HG03457 (cell line): ENCODE data around the gene SLC12A7.

Experiments used
- ATAC-seq: cut with Tn5 transposase; IDR thresholded peaks from one replicate; pipeline ENCODE4 v1.9.1; 2021; ENCODE audit warnings: moderate number of reproducible peaks; ENCODE audit not compliant: unreplicated experiment

The SLC12A7 gene

DNA sequence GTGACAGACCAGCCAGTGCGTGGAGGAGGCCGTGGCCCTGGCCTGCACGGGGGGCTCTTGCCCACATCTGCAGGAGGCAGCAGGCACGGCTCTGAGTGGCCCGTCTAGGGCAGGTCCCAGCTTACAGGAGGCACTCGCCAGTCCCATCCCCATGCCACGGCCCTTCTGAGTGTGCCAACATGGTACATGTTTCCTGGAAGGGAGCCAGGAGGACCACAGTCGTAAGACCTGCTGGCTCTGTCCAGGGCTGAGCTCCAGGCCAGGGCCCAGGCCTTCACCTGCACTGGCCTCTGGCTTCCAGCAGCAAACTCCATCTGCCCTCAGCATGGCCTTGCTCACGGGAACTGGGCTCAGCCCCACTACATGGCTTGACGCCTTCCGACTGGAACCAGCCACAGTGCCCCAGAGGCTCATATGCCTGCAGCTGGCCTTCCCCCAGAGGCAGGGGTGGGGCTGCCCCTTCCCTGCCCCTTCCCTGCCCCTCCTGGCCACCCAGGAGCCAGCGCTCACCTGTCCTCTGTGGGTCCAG lies 99.5 kb downstream of the SLC12A7 start:
- ATAC-seq, result no peak

DNA sequence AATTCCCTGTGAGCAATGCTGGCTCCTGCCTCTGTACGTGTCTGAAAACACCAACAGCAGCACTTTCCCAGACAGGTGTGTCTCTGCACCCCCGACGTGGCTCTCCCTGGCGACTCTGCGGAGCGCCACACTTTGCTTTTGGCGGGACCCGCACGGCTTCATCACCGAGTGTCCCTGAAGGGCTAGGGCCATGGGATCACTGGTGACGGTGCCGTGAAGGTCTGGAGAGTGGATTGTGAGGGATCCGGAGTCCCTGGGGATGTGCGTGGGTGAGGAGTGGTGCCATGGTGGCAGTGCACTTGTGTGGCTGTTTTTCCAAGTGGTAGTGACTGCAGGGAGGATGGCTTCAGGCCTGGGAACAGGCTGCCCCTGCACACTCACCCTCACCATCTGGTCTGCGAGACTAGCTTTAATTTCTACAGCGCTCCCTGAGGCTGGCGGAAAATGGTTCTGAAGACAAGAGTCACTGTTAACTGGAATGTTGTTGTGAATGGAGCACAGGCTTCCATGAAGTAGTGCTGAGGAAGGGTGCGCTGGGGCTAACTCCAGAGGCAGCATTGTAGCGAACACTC lies 100.0 kb downstream of the SLC12A7 start:
- no peak for ATAC-seq

DNA sequence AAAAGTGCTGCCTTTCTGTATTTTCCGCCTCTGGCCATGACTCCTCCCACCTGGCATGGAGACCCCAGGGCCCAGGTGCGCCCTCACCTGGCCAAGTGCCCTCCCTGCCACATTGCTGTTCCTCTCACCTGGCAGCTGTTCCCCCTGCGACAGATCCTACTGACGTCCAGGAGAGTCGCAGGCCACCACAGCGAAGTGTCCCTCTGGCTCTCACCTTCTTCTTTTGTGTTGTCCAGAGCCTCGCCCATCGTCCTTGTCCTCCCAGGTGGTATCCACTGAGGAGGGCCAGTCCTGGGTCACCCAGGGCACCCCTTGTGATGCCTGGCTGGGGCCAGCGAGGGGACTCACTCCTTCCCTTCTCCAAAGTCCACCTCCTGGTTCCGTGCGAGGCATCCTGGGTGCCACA lies 100.6 kb downstream of the SLC12A7 start:
- ATAC-seq, result no peak

DNA sequence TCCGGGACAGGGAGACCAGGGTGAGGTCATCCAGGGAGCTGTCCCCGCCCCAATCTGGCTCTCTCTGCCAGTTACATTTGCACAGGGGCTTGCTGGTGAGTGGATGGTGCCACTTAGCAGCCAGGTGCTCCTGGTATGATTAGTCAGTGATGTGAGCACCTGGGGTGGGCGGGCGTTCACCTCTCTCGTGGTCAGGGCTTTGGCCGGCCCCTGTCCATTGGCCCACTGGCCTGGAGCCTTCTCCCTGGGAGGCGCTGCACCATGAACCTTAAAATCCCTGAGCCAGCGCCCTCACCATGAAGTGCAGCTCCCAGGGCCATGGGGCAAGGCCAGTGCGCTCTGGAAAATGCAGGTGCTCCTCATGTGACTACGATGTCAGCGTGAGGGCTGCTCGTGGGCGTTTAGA lies 101.2 kb downstream of the SLC12A7 start:
- no peak for ATAC-seq

DNA sequence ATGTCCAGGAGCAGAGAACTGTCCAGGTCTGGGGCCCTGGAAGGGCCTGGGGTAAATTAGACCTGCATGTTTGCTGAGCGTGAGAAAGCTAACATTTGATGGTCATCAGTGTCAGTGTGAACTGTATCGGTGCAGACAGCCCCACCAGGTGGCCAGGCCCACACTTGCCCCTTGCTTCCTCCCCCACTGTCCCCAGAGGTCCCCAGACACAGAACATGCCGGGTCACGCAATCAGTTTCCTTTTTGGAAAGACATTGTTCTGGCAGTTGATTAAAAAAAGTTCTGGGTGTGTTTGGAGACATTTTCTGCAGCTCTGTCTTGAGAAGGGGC lies 101.7 kb downstream of the SLC12A7 start:
- ATAC-seq, result no peak

DNA sequence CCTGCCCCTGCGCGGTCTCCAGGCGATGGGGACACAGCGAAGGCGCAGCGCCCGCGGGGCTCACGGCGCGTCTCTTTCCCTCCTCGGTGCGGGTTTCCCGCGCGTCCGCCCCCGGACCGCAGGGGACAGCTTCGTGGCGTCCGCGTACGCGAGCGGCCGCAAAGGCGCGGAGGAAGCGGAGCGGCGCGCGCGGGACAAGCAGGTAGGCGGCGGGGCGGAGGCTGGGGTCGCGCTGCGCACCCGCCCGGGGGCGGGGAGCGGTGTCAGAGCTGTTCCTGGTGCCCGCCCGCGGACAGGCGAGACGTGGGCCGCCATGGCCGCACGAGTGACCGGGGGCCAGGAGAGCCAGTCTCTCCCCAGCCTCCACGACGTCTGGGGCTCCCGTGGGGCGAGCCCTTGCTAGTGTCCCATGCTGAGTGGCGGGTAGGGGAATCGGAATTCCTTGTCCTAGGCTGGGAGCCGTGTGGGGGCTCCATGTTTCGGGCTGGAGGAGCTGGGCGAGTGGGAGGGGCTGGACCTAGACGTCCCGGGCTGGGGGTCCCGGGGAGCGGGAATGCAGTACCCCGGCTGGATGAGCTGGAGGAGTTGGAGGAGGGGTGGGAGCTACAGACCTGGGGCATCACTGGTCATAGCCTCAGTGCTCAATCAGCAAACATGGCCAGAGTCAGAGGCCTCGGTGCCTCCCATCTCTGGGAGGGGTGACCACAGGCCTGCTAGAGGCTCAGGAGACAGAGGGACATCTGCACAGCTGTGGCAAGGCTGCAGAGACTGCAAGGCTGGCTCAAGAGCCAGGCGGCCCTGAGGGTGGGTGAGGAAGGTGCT lies 102.3 kb downstream of the SLC12A7 start:
- ATAC-seq, result no peak

DNA sequence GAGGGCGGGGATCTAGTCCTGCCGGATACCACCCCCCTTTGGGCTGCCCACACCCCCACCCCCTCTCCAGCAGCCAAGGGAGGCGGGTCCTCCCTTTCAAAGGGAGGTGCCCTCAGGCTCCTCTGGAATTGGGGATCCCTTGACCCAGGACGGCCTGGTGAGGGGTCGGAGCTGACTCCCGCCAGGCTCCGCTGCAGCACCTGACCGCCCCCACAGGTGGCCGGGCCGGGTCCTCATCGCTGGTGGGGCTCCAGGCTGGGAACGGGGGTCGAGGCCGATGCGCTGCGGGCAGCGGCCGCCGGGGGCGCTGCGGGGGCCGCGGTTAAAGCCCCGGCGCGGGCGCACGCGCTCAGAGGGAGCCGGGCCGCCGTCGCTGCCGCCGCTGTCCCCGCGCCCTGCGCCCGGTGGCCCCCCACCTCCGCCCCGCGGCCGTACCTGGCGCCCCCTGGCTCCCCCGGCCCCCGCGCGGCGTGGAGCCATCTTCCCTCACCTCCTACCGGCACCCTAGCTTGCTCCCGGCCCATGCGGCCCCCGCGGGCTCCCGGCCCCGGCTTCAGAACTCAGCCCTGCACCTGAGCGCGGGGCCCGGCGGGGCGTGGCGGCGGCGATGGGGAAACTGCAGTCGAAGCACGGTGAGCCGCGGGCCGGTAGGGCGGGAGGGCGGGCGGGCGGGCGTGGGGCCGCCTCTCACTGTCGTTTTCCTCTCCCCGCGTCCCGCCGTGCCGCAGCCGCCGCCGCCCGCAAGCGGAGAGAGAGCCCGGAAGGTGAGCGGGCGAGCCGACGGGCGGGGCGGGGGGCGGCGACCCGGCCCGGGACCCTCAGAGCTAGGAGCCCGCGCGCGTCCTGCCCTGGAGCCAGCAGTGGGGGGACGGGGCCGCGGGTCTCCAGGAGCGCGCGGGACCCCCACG lies 103.2 kb downstream of the SLC12A7 start, which contains the start of gene NKD2:
TSS of gene NKD2 (plus strand) at position 352 of the 908 bp plus-strand sequence. CDS start at position 608, 256 bp downstream.
- no peak for ATAC-seq

DNA sequence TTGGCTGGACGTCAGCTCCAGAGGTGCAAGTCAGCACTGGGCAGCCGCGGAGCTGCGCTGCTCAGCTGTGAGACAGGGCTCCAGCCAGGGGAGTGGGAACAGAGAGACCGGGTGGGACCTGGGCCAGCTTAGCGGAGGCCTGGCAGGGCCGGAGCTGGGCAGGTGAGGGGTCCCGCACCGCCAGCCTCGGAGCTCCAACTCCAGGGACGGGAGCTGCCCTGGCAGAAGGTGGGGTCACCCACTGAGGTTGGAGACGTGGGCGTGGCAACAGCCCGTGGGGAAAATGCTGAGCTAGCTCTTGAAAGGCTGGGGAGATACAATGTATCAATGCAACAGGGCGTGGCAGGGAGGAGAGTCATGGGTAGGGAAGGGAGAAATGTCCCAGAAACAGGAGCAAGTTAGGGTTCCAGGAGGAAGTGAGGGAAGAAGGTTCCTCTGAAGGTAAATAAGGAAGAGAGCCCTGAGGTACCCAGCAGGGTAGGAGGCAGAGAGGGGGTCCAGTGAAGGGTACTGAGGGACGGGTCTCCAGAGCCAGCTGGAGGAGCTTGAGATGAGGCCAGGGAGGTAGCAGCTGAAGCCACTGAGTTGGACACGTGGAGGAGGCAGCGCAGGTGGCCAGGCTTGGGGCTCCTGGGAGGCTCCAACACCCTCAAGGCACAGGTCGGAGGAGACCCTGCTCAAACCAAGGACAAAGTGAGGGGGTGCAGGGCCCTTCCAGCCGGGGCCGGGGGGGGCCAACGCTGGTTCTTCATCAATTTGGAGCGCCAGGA lies 104.0 kb downstream of the SLC12A7 start:
- no peak for ATAC-seq

DNA sequence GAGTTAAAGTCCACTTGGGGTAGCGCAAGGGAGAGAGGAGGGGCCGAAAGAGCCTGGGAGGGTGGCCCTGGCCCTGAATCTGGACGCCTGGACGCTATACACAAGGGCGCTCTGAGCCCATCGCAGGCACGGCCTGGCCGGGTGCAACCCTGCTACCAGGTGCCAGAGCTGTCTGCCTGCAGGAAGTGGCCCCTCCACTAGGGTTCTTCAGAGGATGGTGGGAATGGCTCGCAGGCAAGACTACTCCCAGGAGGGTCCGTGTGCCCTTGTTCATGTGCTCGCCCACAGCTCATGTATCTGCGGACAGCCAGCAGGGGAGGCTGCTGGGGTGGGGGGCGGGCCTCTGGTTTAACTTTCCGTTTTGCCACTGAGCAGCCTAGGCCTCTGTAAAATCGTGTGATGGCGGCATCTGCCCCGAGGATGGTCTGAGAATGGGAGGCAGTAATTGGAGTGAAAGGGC lies 104.6 kb downstream of the SLC12A7 start:
- no peak for ATAC-seq

DNA sequence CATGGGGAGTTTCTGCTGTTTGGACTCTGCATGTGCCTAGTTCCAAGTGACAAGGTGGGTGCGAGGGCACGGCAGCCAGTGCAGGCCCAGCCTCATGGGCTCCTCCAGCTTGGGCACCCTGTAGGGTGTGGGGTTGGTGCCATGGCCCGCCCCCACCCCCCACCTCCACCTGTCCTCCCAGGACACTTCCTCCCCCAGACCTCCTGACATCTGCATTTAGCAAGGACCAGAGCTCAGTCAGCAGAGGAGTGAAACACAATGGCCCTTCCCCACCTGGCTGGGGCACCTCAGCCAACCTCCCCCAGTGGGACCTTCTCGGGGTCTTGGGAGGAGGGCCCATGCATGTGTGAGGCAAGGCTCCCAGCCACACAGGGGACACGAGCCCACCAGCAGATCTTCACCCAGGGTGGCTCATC lies 105.2 kb downstream of the SLC12A7 start:
- ATAC-seq, result no peak

DNA sequence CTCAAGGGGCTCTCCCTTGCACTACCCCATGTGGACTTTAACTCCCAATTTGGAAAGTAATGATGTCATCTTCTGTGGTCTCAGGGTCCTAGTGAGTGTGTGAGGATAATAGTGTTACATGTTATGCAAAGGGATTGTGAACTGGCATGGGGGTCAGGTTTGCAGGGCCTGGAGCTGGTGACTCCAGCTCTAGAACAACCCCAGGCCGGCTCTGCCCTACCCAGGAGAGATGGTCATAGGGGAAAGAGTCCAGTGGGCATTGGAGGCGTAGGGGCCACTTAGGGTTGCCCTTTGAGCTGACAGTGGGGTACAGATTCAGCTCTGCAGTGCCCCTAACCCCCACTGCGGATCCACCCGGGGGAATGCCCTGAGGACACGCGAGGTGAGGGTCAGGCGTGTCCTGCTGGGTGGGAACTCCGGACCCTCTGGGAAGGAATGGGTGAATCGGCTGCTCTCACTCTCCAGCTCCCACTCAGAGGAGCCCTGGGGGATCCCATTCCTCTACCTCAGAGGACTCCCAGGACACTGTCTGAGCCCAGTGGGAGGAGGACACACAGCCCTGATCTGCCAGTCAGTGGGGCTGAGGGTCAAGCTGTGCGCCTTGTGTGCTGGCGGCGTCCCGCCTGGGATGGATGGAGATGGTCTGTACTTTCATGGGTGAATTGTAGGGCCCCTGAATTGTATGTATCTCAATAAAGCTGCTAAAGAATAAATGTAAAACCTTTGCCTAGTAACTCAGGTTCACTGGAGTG lies 105.8 kb downstream of the SLC12A7 start:
- no peak for ATAC-seq

DNA sequence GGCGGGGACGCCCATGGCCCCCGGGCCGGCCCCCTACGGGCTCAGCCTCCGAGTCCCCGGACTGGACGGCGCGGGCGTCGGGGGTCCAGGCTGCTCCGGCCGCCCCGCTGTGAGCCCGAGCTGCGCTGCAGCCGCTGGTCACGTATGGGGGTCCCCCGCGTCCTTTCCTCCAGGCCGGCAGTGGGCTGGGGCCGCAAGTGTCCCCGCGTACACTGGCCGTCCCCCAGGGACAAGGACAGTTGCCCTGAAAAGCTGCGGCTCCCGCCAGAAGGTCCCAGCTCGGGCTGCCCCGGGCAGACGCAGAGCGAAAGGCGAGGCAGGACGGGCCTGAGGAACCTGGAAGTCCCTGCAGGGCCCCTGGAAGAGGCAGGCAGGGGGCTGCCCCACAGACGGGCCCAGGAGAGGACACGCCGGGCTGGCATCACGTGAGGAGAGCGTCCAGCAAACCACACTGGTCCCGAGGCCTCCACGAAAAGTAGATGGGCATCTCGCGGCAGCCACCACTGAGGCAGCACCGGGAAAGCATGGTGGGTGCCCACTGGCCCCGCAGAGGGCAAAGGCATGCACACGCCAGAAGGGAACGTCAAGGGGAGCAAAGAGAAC lies 106.5 kb downstream of the SLC12A7 start:
- ATAC-seq, result no peak

DNA sequence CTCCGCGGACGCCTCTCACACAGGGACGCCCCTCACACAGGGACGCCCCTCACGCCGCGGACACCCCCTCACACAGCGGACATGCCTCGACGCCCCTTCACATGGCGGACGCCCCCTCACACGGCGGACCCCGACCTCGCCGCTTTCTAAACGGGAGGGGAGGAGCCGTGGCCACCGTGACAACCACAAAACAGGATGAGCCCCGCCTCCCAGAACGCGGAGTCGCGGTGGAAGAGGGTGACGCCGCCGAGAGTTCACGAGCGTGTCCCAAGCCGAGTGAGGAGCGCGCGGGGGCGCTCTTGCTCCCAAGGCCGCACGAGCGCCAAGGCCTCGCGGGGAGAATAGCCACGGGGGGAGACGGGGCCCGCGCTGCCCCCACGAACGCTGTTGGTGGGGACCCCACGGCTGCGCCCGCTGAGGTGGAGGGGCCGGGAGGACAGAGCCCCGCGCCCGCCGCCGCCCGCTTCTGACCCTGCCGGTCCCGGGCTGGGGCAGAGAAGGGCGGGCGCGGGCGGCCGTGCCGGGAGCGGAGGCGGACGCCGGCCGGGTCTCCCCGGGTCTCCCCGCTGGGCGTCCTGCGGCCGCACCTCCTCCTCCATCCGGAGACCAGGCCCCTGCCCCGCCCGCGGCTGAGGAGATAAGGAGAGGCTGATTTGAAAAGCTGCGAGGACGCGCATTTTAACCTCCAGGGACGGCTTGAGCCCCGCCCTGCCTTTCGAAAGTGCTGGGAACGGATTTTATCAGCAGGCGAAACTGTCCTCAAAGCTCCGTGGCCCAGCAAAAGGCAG lies 107.2 kb downstream of the SLC12A7 start:
- no peak for ATAC-seq

DNA sequence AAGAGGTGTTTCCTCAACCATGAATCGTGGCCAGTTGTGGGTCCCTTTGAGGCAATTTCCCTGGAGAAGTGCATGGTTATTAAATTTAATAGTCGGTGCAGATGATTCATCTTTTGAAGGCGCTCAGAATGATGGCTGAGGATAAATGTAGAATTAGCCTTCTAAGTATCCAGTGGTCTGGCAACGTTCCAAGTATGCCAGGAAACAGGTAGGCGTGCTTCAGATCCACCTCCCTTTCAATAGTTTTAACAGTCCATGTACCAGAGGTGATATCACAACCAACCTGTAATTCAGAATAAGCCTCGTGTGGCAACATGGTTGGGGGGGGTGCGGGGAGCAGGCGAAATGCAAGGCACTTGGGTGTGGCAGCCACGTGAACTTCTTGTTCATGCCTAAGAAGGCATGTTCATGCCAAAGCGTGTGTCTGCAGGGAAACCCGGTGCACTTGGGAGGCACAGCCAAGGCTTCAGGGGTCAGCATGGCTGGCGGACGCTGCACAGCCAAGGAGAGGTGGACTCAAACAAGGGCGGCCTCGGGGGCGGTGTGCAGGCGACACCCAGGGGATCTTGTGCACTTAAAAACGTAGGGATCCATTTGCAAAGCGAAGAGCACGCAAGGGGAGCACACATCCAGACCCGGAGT lies 108.4 kb downstream of the SLC12A7 start:
- ATAC-seq, result no peak

DNA sequence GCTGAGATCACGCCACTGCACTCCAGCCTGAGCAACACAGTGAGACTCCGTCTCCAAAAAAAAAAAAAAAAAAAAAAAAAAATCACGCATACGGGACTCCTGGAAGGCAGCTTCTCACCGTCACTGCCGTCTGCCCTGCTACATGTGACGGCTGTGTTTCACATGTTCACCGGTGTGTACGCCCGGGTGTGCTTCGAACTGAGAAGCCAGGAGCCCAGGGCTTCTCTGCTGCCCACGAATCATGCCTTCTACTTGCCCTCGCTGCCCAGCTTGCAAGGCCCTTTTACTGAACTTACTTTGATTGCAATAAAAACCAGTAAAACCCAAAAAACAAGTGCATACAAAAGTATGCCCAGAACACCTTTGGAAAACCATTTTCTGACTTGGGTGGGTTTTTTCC lies 109.0 kb downstream of the SLC12A7 start:
- no peak for ATAC-seq

DNA sequence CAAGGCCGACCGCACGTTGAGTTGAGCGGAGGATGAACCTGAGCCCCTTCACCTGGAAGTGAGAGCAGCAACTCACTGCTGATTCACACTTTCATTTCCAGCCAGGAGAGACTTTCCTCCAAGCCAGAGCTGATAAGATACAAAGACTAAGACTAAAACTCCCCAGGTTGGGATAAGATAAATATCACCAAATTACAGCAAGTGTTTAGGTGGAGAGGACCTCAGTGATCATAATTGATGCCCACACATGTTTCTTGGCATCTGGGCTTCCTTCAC lies 109.7 kb downstream of the SLC12A7 start:
- no peak for ATAC-seq

DNA sequence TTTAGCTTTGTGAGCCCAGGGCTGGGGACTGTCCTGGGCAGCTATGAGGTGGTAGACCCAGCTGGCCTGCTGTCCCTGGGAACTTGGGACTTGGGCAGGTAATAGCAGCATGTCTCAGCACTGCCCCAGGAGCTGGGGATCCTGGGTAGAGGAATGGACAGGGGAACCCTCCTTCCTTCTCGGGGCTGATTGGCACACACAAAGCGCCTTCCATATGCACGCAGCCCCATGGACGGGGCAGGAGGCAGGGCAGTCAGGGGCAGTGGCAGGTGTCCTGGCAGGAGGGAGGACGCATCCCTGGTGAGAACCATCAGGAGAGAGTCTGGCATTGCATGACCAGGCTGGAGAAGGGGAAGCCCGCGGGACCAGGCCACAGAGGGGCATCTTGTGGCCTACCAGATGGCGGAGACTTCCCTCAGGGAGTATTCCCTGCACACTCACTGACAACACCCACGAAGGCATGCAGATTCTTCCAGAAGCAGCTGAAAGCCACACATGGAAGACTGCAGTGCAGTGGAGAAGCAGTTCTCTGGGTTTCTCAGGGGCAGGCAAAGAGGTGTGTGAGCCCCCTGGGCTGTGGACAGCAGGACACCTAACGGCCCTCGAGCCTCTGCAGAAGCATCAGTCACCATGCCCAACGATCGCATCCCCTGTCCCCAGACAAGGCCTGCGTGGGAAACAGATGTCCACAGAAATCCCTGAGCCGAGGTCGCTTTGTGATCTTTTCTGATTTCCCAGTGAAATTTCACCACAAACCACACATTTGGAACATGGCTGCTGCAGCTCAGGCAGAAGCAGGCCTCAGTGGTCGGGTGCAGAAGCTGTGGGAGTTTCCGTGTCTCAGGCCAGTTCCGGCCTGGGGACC lies 110.2 kb downstream of the SLC12A7 start:
- no peak for ATAC-seq
